SU-DHL-6 (cell line): Measurements from ENCODE around the gene NIN.

Experiments
- H2AFZ ChIP-seq: fragments of 200-600 bp; sonication (generic); 2 replicates; pipeline ENCODE4 v1.6.1; 2014; ENCODE audit warnings: low read depth, mild to moderate bottlenecking, moderate library complexity, mixed read lengths, antibody characterized with exemption, low read length; ENCODE audit not compliant: severe bottlenecking
- H3F3A ChIP-seq: fragments of 200-600 bp; shearing (Covaris generic); 2 replicates; pipeline ENCODE4 v1.6.0; 2016; ENCODE audit warnings: antibody characterized with exemption, mild to moderate bottlenecking; ENCODE audit not compliant: insufficient read depth
- H3K27ac ChIP-seq: fragments of 200-600 bp; sonication (generic); 2 replicates; pipeline ENCODE4 v1.5.1; 2016; ENCODE audit warnings: low read depth, mild to moderate bottlenecking, low read length, moderate library complexity, mixed read lengths
- H3K27me3 ChIP-seq: fragments of 200-600 bp; sonication (generic), shearing (Covaris generic); 2 replicates; pipeline ENCODE4 v1.6.0; 2014; ENCODE audit warnings: mild to moderate bottlenecking, low read length
- H3K36me3 ChIP-seq: fragments of 200-600 bp; sonication (generic); 2 replicates; pipeline ENCODE4 v1.6.1; 2014; ENCODE audit warnings: mild to moderate bottlenecking, low read length, mixed read lengths
- H3K4me2 ChIP-seq: fragments of 300-600, 200-600 bp; shearing (Covaris generic), sonication (generic); 2 replicates; pipeline ENCODE4 v1.6.0; 2014; ENCODE audit warnings: low read length, low read depth, mild to moderate bottlenecking; ENCODE audit not compliant: poor library complexity, severe bottlenecking
- H3K4me3 ChIP-seq: fragments of 200-600 bp; sonication (generic); 2 replicates; pipeline ENCODE4 v1.5.1; 2014; ENCODE audit warnings: antibody characterized with exemption, low read length, mild to moderate bottlenecking, mixed read lengths; ENCODE audit not compliant: insufficient read depth, poor library complexity, severe bottlenecking
- H3K79me2 ChIP-seq: fragments of 200-600 bp; sonication (generic); 2 replicates; pipeline ENCODE4 v1.6.1; 2014; ENCODE audit warnings: mild to moderate bottlenecking, low read length, moderate library complexity; ENCODE audit not compliant: insufficient read depth
- H3K9ac ChIP-seq: fragments of 200-600 bp; sonication (generic); 2 replicates; pipeline ENCODE4 v1.7.0; 2014; ENCODE audit warnings: mild to moderate bottlenecking, low read length
- H3K9me2 ChIP-seq: fragments of 200-600 bp; sonication (generic); replicated peaks from 2 replicates; pipeline ENCODE4 v1.6.1; 2014; ENCODE audit warnings: low read length; ENCODE audit not compliant: insufficient read depth
- H3K9me3 ChIP-seq: fragments of 200-600 bp; sonication (generic); 2 replicates; pipeline ENCODE4 v1.6.1; 2014; ENCODE audit warnings: low read length, mixed read lengths; ENCODE audit not compliant: insufficient read depth
- H4K20me1 ChIP-seq: fragments of 200-600 bp; sonication (generic); 2 replicates; pipeline ENCODE4 v1.6.1; 2014; ENCODE audit warnings: low read depth, mild to moderate bottlenecking, antibody characterized with exemption, low read length, moderate library complexity, mixed read lengths
- EZH2phosphoT487 ChIP-seq: fragments of 200-600 bp; sonication (generic), shearing (Covaris generic); conservative IDR thresholded peaks from 2 replicates; pipeline ENCODE4 v1.6.1; 2018; ENCODE audit warnings: mild to moderate bottlenecking, antibody characterized with exemption, low read length, moderate library complexity, mixed read lengths
- TF ChIP-seq, protein P1 (sequence below): fragments of 200-600 bp; sonication (generic); IDR thresholded peaks from one replicate; pipeline ENCODE4 v1.5.1; 2017; ENCODE audit warnings: antibody characterized with exemption, mild to moderate bottlenecking, low read length, moderate library complexity; ENCODE audit not compliant: insufficient read depth, poor library complexity, severe bottlenecking

Gene NIN

DNA sequence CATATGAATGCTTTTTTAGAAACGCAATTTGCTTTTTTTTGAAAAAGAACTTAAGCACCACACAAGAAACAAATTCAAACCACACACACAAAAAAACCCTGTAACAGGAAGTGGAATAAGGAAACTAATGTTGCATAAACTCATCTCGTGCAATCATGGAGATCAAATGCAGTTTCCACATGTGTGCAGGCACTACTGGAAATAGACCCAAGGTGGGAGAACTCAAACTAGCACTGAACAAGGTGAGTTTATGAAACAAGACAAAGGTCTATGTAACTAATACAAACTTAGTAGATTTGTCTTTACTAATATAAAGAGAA lies 17.5 kb downstream of the NIN start:
- no peaks in the 10 kb centered on the region for H4K20me1 ChIP-seq
- no peak for TF ChIP-seq EZH2phosphoT487
- TF ChIP-seq, protein P1, sequence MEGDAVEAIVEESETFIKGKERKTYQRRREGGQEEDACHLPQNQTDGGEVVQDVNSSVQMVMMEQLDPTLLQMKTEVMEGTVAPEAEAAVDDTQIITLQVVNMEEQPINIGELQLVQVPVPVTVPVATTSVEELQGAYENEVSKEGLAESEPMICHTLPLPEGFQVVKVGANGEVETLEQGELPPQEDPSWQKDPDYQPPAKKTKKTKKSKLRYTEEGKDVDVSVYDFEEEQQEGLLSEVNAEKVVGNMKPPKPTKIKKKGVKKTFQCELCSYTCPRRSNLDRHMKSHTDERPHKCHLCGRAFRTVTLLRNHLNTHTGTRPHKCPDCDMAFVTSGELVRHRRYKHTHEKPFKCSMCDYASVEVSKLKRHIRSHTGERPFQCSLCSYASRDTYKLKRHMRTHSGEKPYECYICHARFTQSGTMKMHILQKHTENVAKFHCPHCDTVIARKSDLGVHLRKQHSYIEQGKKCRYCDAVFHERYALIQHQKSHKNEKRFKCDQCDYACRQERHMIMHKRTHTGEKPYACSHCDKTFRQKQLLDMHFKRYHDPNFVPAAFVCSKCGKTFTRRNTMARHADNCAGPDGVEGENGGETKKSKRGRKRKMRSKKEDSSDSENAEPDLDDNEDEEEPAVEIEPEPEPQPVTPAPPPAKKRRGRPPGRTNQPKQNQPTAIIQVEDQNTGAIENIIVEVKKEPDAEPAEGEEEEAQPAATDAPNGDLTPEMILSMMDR, result no peak
- H3K9ac ChIP-seq, result peak overlapping the region; percentile 29; the same call in 1 of the 2 replicates
- H3K36me3 ChIP-seq, result peaks cover 9% of the 10 kb centered on the region
- peaks cover 25% of the 10 kb centered on the region for H3F3A ChIP-seq
- H3K9me2 ChIP-seq, result no peaks in the 10 kb centered on the region
- H3K79me2 ChIP-seq, result peaks cover 95% of the 10 kb centered on the region
- no peak overlapping the region for H2AFZ ChIP-seq
- H3K27me3 ChIP-seq, result no peaks in the 10 kb centered on the region
- peak overlapping the region; percentile 1 for H3K4me3 ChIP-seq
- H3K27ac ChIP-seq, result peak overlapping the region; percentile 86
- peak overlapping the region; percentile 76 for H3K4me2 ChIP-seq
- no peaks in the 10 kb centered on the region for H3K9me3 ChIP-seq

DNA sequence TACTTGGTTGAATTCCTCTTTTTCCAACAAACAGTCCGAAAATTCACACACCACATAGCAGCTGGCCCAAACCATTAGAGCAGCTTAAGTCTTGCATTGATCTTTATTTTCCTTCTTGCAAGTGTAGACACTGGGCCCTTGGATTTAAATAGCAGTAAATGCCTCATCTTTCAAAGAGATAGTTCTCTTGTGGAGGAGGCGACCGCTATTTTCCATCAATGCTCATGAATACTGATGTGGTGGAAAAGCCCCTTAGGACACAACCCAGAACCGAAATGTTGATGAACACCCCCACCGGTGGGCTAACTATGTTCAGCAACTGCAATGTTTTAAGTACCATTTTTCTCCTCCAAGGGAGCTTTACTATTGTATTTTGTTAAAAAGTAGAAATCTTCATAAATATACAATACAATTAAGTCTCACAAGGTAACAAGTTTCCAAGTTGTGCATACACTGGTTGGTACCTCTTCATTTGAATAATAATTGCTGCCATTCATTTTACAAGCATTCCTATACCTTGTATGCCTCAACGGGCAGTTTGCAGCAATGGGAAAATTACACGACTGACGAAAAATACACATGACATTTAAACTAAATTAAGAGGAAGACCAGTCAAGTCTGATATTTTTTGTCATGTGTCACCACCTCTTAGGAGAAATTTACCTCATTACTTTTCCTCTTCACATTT lies 18.0 kb downstream of the NIN start:
- H3K27ac ChIP-seq, result peak overlapping the region; percentile 86

DNA sequence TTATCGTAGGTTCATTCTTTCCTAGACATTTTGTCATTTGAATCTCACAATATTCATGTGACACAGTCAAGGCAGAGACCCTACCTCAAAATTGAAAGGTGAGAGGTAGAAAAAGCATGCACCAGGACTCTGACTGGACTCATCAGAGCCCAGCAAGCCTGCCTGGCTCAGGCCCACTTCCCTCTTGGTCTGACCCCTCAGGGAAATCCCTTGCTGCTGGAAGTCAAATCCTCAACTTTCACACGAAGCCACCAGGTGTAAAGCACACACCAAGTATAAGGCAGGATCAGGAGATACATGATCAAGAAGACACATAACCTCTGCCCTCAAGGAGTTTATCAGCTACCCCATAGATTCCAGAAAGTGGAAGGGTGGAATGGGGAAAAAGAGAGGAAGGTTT lies 18.8 kb downstream of the NIN start:
- Histone ChIP-seq H4K20me1 (no peaks in the 10 kb centered on the region), H3K4me2 (no peak overlapping the region), H3K36me3 (peaks cover 12% of the 10 kb centered on the region), H3K79me2 (peaks cover 98% of the 10 kb centered on the region), H3F3A (peaks cover 21% of the 10 kb centered on the region), H3K9ac (no peak overlapping the region), H3K9me3 (no peaks in the 10 kb centered on the region), H3K27ac (peak overlapping the region; percentile 86), H3K27me3 (no peaks in the 10 kb centered on the region), H3K9me2 (no peaks in the 10 kb centered on the region), H2AFZ (no peak overlapping the region), H3K4me3 (no peak overlapping the region)
- TF ChIP-seq EZH2phosphoT487, result no peak
- TF ChIP-seq, protein P1, result no peak

More for the DNA sequence above, 18.0 kb downstream of the NIN start:
- Histone ChIP-seq H4K20me1 (no peaks in the 10 kb centered on the region), H3K36me3 (peaks cover 8% of the 10 kb centered on the region), H3K4me2 (peak overlapping the region; percentile 76), H3K27me3 (no peaks in the 10 kb centered on the region), H3K9me3 (no peaks in the 10 kb centered on the region), H3F3A (peaks cover 25% of the 10 kb centered on the region), H3K9ac (peak overlapping the region; percentile 29; the same call in 1 of the 2 replicates), H3K79me2 (peaks cover 95% of the 10 kb centered on the region), H3K4me3 (peak overlapping the region; percentile 12), H3K9me2 (no peaks in the 10 kb centered on the region), H2AFZ (no peak overlapping the region)
- TF ChIP-seq EZH2phosphoT487, result no peak
- TF ChIP-seq, protein P1, result no peak
